ENCODE measurements around the gene OIP5. TPM values are rescaled to one million over a fixed set of nuclear protein-coding genes. Genes with fewer than 3 reads are reported as not detected.
A peak's percentile ranks its signal among the peaks of the same experiment; 100 is the strongest.

The OIP5 gene
- total RNA-seq, 3 donors from 2014 or later: 0.33 to 0.80 (median 0.44) TPM

DNA sequence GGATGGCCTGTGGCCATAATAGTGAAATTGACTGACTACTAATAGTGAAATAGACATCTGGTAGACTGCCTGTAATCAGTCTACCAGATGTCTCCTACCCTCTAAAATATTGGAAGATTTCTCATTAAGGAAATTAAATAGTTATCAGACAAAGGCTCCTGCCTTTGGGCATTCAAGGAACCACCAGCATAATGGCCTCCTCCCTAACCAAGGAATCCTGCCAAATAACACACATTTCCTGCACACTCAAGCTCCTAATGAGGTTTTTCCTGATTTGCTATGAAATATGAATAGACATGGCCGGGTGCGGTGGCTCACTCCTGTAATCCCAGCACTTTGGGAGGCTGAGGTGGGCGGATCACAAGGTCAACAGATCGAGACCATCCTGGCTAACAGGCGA, 14.8 kb upstream of the OIP5 start:
- TF ChIP-seq, protein P1, sequence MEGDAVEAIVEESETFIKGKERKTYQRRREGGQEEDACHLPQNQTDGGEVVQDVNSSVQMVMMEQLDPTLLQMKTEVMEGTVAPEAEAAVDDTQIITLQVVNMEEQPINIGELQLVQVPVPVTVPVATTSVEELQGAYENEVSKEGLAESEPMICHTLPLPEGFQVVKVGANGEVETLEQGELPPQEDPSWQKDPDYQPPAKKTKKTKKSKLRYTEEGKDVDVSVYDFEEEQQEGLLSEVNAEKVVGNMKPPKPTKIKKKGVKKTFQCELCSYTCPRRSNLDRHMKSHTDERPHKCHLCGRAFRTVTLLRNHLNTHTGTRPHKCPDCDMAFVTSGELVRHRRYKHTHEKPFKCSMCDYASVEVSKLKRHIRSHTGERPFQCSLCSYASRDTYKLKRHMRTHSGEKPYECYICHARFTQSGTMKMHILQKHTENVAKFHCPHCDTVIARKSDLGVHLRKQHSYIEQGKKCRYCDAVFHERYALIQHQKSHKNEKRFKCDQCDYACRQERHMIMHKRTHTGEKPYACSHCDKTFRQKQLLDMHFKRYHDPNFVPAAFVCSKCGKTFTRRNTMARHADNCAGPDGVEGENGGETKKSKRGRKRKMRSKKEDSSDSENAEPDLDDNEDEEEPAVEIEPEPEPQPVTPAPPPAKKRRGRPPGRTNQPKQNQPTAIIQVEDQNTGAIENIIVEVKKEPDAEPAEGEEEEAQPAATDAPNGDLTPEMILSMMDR (IDR thresholded peaks at IDR 0.05): no peak
- TF ChIP-seq POLR2AphosphoS5 (IDR thresholded peaks at IDR 0.05) (no peak), POLR2A (IDR thresholded peaks at IDR 0.05) (no peak)
- no peaks in the 10 kb centered on the region for H3K9me3 ChIP-seq
- no peaks in the 10 kb centered on the region for H3K27me3 ChIP-seq
- intact Hi-C loops (cut with DNase I; ENCODE audit: low total_unique reads): no loop called here
- no peaks in the 10 kb centered on the region for H3K36me3 ChIP-seq
- no peak overlapping the region for H3K27ac ChIP-seq
- no peaks in the 10 kb centered on the region for H3K4me1 ChIP-seq
- H3K4me3 ChIP-seq: no peak overlapping the region
- no peak for DNase-seq (ENCODE audit: low spot score in 2 of 2)

DNA sequence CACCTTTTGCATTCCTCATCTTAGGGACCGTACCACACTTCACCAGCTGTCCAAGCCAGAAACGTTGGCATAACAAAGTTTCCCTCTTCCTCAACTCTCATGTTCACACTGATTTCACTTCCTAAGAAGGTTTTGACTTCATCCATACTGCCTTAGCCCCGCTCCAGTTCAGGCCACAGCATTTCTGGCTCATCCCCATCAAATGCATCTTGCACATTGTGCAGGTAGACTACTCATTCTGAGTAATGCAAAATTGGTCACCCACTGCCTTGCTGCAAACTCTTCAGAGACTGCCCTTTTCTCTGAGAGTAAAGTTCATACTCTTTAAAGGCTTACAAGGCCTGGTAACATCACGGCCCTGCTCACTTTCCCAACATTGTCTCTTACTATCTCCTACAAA, 9.1 kb upstream of the OIP5 start:
- TF ChIP-seq, protein P1 (IDR thresholded peaks at IDR 0.05): no peak
- TF ChIP-seq POLR2A (IDR thresholded peaks at IDR 0.05) (no peak), POLR2AphosphoS5 (IDR thresholded peaks at IDR 0.05) (no peak)
- DNase-seq (ENCODE audit: low spot score in 2 of 2): no peak
- intact Hi-C loops (cut with DNase I; ENCODE audit: low total_unique reads): no loop called here
- no peak overlapping the region for H3K4me3 ChIP-seq
- no peaks in the 10 kb centered on the region for H3K27me3 ChIP-seq
- no peaks in the 10 kb centered on the region for H3K9me3 ChIP-seq
- no peaks in the 10 kb centered on the region for H3K36me3 ChIP-seq
- no peaks in the 10 kb centered on the region for H3K4me1 ChIP-seq
- H3K27ac ChIP-seq: no peak overlapping the region

DNA sequence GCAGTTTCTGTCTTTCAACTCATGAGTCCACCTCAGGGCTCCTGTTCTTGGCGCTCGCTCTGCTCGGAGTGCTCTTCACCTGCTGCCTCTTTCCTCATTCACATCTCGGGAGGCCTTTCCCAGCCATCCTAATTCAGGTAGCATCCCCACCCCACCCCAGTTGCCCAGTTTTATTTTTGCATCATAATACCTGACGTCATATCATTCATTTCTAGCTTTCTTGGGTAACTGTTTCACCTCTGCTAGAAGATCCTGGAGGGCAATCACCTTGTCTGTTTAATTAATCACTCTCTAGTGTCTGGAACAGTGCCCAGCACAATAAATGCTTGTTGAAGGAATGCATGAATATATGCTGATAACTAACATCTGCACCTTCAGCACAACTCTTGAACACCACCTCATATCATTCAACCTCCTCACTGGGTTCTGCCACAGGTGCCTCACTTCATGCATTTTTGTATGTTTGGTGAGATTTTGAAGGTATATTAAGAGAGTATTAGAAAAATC, 7.9 kb upstream of the OIP5 start:
- no peaks in the 10 kb centered on the region for H3K4me1 ChIP-seq
- no peaks in the 10 kb centered on the region for H3K27me3 ChIP-seq
- H3K9me3 ChIP-seq: no peaks in the 10 kb centered on the region
- TF ChIP-seq POLR2A (IDR thresholded peaks at IDR 0.05) (no peak), POLR2AphosphoS5 (IDR thresholded peaks at IDR 0.05) (no peak)
- TF ChIP-seq, protein P1 (IDR thresholded peaks at IDR 0.05): no peak
- no peak overlapping the region for H3K27ac ChIP-seq
- intact Hi-C loops (cut with DNase I; ENCODE audit: low total_unique reads): no loop called here
- DNase-seq (ENCODE audit: low spot score in 2 of 2): no peak
- H3K4me3 ChIP-seq: no peak overlapping the region
- no peaks in the 10 kb centered on the region for H3K36me3 ChIP-seq

DNA sequence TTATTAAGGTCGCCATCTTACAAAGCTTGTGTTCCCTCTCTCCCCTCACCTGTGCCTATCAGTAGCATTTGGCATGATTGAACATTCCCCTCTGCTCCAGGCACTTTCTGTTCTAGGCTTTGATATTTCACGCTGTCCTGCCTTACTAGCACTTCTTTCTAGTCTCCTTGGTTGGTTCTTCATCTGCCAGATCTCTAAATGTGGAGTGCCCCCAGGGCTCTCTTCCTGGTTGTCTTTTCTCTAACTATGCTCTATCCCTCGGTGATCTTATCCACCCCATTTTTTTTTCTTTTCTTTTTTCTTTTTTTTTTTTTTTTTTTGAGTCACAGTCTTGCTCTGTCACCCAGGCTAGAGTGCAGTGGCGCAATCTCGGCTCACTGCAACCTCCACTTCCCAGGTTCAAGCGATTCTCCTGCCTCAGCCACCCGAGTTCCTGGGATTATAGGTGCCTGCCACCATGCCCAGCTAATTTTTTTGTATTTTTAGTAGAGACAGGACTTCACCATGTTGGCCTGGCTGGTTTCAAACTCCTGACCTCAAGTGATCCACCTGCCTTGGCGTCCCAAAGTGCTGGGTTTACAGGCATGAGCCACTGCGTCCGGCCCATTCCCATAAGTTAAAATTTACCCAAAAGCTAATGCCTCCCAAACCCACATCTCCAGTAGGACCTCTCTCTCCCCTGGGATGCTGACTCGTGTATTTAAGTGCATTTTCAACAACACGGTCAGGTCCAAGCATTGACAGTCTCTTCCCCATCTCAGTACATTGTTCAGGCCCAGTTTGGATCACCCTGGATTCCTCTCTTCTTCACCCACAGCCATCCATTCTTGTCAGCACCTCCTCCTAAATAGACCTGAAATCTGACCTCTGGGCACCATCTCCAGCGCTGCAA, 5.5 kb upstream of the OIP5 start:
- intact Hi-C loops (cut with DNase I; ENCODE audit: low total_unique reads): no loop called here
- TF ChIP-seq, protein P1 (IDR thresholded peaks at IDR 0.05): no peak
- TF ChIP-seq POLR2A (IDR thresholded peaks at IDR 0.05) (no peak), POLR2AphosphoS5 (IDR thresholded peaks at IDR 0.05) (no peak)

DNA sequence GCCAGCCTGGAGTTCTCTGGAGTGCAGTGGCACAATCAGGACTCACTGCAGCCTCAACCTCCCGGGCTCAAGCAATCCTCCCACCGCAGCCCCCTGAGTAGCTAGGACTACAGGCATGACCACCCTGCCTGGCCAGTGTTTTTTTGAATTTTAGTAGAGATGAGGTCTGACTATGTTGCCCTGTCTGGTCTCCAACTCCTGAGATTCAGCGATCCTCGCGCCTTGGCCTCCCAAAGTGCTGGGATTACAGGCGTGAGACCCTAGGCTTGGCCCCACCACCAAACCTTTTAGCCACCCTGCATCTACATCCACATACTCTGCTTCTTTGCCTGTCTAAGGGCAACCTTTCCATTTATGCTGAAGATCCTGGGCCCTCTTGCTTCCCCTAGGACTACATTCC, 4.7 kb upstream of the OIP5 start:
- Histone ChIP-seq H3K36me3 (no peaks in the 10 kb centered on the region), H3K4me3 (no peak overlapping the region), H3K27ac (no peak overlapping the region), H3K9me3 (no peaks in the 10 kb centered on the region), H3K4me1 (peaks cover 0 to 3% of the 10 kb centered on the region in 2 donors), H3K27me3 (no peaks in the 10 kb centered on the region)
- TF ChIP-seq, protein P1 (IDR thresholded peaks at IDR 0.05): no peak
- TF ChIP-seq POLR2A (IDR thresholded peaks at IDR 0.05): no peak
- no peak for TF ChIP-seq POLR2AphosphoS5 (IDR thresholded peaks at IDR 0.05)
- intact Hi-C loops (cut with DNase I; ENCODE audit: low total_unique reads): no loop called here
- DNase-seq (ENCODE audit: low spot score in 2 of 2): no peak

More for the DNA sequence above, 5.5 kb upstream of the OIP5 start:
- Histone ChIP-seq H3K9me3 (no peaks in the 10 kb centered on the region), H3K36me3 (no peaks in the 10 kb centered on the region), H3K27ac (peak overlapping the region in 1 of 2 donors; percentile 13), H3K4me3 (no peak overlapping the region), H3K4me1 (peaks cover 0 to 3% of the 10 kb centered on the region in 2 donors), H3K27me3 (no peaks in the 10 kb centered on the region)
- no peak for DNase-seq (ENCODE audit: low spot score in 2 of 2)
